Lung (tissue), 12 donors: ENCODE results near the gene CPT1C. TPM values are rescaled to one million over a fixed set of nuclear protein-coding genes. Genes with fewer than 3 reads are reported as not detected.

Source experiments
- ATAC-seq: fragments of 200-7000 bp; cut with Tn5 transposase; one replicate; pipeline ENCODE4 v1.9.1; 2020; ENCODE audit warnings: moderate number of reproducible peaks; ENCODE audit not compliant: insufficient read depth, low FRiP score
- DNase-seq, 3 donors: peaks; one replicate each; pipeline ENCODE4 v3.0.0-alpha.2; 2013 to 2017
- H3K27ac ChIP-seq, 2 donors: one replicate each; pipeline ENCODE4 v1.5.1; 2013; ENCODE audit warnings: mild to moderate bottlenecking in 2 of 2, moderate library complexity in 2 of 2, control low read depth in 1 of 2, inconsistent platforms in 1 of 2, low read depth in 1 of 2, low read length in 1 of 2
- H3K27me3 ChIP-seq, 3 donors: one replicate each; pipeline ENCODE4 v1.5.1; 2013; ENCODE audit warnings: low read length in 2 of 3; ENCODE audit not compliant: control insufficient read depth in 3 of 3, insufficient read depth in 3 of 3
- H3K36me3 ChIP-seq, 4 donors: one replicate each; pipeline ENCODE4 v1.5.1; 2013; ENCODE audit warnings: low read length in 4 of 4, mild to moderate bottlenecking in 1 of 4, moderate library complexity in 1 of 4; ENCODE audit not compliant: control insufficient read depth in 4 of 4, insufficient read depth in 4 of 4
- H3K4me1 ChIP-seq, 5 donors: one replicate each; pipeline ENCODE4 v1.5.1; 2013; ENCODE audit warnings: low read length in 5 of 5, mild to moderate bottlenecking in 2 of 5, moderate library complexity in 1 of 5; ENCODE audit not compliant: control insufficient read depth in 5 of 5, insufficient read depth in 5 of 5
- H3K4me3 ChIP-seq: one replicate; pipeline ENCODE4 v1.5.1; 2013; ENCODE audit warnings: mild to moderate bottlenecking, control low read depth, moderate library complexity
- H3K9ac ChIP-seq, 2 donors: one replicate each; pipeline ENCODE4 v1.5.1; 2013; ENCODE audit warnings: low read length in 2 of 2, control low read depth in 1 of 2; ENCODE audit not compliant: insufficient read depth in 1 of 2
- H3K9me3 ChIP-seq, 4 donors: one replicate each; pipeline ENCODE4 v1.5.1; 2013; ENCODE audit warnings: low read length in 3 of 4, mild to moderate bottlenecking in 1 of 4, moderate library complexity in 1 of 4; ENCODE audit not compliant: control insufficient read depth in 4 of 4, insufficient read depth in 3 of 4
- WGBS, 2 donors: extraction: QIAGEN DNeasy Blood & Tissue Kit; methylation state at CpG; one replicate each; pipeline ENCODE4 v1.1.7; 2013; 5-methylcytosine and 5-hydroxymethylcytosine counted together
- polyA plus RNA-seq, 2 donors: library from polyadenylated mRNA; stranded (reverse); fragments of 200-250 nt; gene quantifications; one replicate each; pipeline ENCODE4 v1.2.1, GENCODE V29; 2013
- total RNA-seq, 2 donors: library from RNA; depleted of rRNA in 1 of 2; stranded (reverse); fragments of >200 nt in 1 of 2; gene quantifications; one replicate each; pipeline ENCODE4 v1.2.1, GENCODE V29; 2014 to 2021
- TF ChIP-seq, protein P1 (sequence below): IDR thresholded peaks from 2 replicates; pipeline ENCODE4 v1.5.1; 2012; ENCODE audit warnings: mild to moderate bottlenecking; ENCODE audit errors: control extremely low read depth, extremely low read depth
- donor health status: control.
- donor health status: control.
- donor health status: Bipolar disorder and iron deficiency.
- donor health status: healthy.
- donor health status: DM: yes; HTN: yes; CAD: no.

The CPT1C gene
- total and polyA plus RNA-seq, 4 donors = 2.7 to 5.9 (median 3.5) TPM

DNA sequence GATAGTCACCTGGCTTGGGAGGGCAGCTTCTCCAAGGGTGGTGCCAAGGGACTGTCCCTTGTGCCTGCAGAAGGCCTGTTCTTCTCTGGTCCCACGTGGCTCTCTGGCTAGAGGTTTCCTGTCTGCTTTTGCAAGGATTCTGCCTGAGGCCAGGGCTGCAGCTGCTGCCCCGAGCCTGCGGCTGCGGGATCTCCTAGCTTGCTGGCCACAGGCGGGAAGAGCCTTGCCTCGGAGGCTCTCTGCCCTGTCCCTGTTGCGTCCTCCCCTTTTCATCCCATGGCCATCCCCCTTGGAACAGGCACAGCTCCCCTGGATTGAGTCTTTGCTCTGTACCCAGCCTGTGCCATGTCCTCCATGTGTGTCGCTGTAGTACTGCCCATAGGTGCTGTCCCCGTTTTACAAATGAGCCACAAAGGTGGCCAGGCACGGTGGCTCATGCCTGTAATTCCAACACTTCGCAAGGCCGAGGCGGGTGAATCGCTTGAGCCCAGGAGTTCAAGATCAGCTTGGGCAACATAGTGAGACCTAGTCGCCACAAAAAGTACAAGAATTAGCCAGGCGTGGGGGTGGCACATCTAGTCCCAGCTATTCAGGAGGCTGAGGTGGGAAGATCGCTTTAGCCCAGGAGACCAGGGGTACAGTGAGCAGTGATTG lies 34.3 kb upstream of the CPT1C start:
- Histone ChIP-seq H3K9ac (no peak overlapping the region), H3K36me3 (peaks cover 15 to 93% (median 49%) of the 10 kb centered on the region in 4 donors), H3K27ac (no peak overlapping the region), H3K4me1 (no peaks in the 10 kb centered on the region), H3K27me3 (no peaks in the 10 kb centered on the region), H3K9me3 (no peaks in the 10 kb centered on the region), H3K4me3 (no peak overlapping the region)
- DNase-seq (no peak), ATAC-seq (no peak)
- TF ChIP-seq, protein P1, sequence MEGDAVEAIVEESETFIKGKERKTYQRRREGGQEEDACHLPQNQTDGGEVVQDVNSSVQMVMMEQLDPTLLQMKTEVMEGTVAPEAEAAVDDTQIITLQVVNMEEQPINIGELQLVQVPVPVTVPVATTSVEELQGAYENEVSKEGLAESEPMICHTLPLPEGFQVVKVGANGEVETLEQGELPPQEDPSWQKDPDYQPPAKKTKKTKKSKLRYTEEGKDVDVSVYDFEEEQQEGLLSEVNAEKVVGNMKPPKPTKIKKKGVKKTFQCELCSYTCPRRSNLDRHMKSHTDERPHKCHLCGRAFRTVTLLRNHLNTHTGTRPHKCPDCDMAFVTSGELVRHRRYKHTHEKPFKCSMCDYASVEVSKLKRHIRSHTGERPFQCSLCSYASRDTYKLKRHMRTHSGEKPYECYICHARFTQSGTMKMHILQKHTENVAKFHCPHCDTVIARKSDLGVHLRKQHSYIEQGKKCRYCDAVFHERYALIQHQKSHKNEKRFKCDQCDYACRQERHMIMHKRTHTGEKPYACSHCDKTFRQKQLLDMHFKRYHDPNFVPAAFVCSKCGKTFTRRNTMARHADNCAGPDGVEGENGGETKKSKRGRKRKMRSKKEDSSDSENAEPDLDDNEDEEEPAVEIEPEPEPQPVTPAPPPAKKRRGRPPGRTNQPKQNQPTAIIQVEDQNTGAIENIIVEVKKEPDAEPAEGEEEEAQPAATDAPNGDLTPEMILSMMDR = no peak
- WGBS, 2 donors = 93 to 94% methylated on average over 17 of the region's 17 CpGs

DNA sequence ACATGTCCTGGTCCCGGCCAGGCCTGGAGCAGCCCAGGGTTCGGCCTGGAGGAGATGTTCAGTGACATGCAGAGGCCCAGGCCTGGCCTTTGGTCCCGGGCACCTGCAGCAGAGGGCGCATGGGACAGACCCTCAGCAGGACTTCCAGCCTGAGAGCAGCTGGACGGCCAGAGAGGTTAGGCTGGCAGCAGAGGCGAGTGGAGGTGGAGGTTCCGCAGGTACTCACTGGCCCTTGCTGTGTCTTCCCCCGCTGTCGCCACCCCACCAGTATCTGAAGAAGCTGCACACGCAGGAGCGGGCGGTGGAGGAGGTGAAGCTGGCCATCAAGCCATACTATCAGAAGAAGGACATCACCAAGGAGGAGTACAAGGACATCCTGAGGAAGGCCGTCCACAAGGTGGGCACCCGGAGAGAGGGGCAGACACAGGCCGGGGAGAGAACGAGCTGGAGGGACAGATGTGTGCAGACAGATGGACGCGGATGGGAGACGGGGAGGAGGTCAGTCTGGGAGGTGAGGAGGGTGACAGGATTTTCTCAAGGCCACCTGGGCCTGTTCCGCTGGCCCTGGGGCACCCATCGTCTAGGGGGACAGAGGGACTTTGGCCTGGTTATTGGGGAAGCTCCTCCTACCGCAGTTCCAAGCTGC lies 33.3 kb upstream of the CPT1C start:
- H3K36me3 ChIP-seq = peaks cover 11 to 92% (median 50%) of the 10 kb centered on the region in 4 donors
- no peak for ATAC-seq
- TF ChIP-seq, protein P1 = no peak
- H3K27ac ChIP-seq = no peak overlapping the region
- no peaks in the 10 kb centered on the region for H3K9me3 ChIP-seq
- no peak overlapping the region for H3K4me3 ChIP-seq
- DNase-seq = no peak
- no peaks in the 10 kb centered on the region for H3K4me1 ChIP-seq
- H3K9ac ChIP-seq = no peak overlapping the region
- WGBS, 2 donors = 93 to 95% methylated on average over 22 of the region's 22 CpGs
- no peaks in the 10 kb centered on the region for H3K27me3 ChIP-seq

DNA sequence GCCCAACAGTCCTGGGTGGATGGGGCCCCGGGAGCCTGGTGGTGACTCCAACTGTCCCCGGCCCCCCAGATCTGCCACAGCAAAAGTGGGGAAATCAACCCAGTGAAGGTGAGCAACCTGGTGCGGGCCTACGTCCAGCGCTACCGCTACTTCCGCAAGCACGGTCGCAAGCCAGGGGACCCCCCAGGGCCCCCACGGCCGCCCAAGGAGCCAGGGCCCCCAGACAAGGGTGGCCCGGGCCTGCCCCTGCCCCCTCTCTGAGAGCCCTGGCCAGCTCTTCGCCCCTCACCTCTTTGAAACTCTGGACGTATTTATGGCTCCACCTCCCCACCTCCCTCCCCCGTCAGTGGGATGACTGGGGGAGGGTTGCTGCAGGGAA lies 32.8 kb upstream of the CPT1C start:
- Histone ChIP-seq H3K4me3 (no peak overlapping the region), H3K4me1 (no peaks in the 10 kb centered on the region), H3K27me3 (no peaks in the 10 kb centered on the region), H3K36me3 (peaks cover 11 to 91% (median 48%) of the 10 kb centered on the region in 4 donors), H3K9ac (no peak overlapping the region), H3K27ac (no peak overlapping the region), H3K9me3 (no peaks in the 10 kb centered on the region)
- DNase-seq (no peak), ATAC-seq (no peak)
- WGBS, 2 donors = 89 to 99% methylated on average over 10 to 15 of the region's 15 CpGs
- TF ChIP-seq, protein P1 = no peak
